SK-N-SH (cell line): ENCODE measurements around the gene CFAP57. TPM values are rescaled to one million over a fixed set of nuclear protein-coding genes. Genes with fewer than 3 reads are reported as not detected.

Experiments used
- CTCF ChIA-PET: fragments of 300-600, 350-600 bp; formaldehyde crosslinking; extraction: SDS; loops from one replicate; lab custom pipeline; 2021; lab: Yijun Ruan, JAX
- POLR2A ChIA-PET: fragments of 350-600 bp; sonication (Branson Sonifier 250); formaldehyde crosslinking; extraction: SDS; loops from one replicate; lab custom pipeline; 2020; ENCODE audit warnings: antibody characterized with exemption, inconsistent platforms; lab: Yijun Ruan, JAX
- DNase-seq: peaks from one replicate; pipeline ENCODE4 v3.0.0; 2012
- H2AFZ ChIP-seq: fragments of 200-600 bp; sonication (generic); 2 replicates; pipeline ENCODE4 v1.8.1; 2016; ENCODE audit warnings: antibody characterized with exemption, mild to moderate bottlenecking, low read depth
- H3F3A ChIP-seq: fragments of 200-600 bp; sonication (generic); replicated peaks from 2 replicates; pipeline ENCODE3; 2016; ENCODE audit warnings: antibody characterized with exemption, mild to moderate bottlenecking; ENCODE audit not compliant: insufficient read depth
- H3K27ac ChIP-seq, 2 experiments: fragments of 200-500 bp in 1 of 2; fragments of 200-600 bp in 1 of 2; sonication (Bioruptor generic) in 1 of 2; sonication (generic), shearing (Covaris generic) in 1 of 2; 2 replicates each; pipeline versions ENCODE4 v1.5.1 to v1.6.1; 2014 to 2016; ENCODE audit warnings: low read depth in 2 of 2, inconsistent platforms in 1 of 2, low read length in 1 of 2, mild to moderate bottlenecking in 1 of 2, mixed read lengths in 1 of 2
- H3K27me3 ChIP-seq: fragments of 200-600 bp; sonication (generic), shearing (Covaris generic); 2 replicates; pipeline ENCODE4 v1.6.1; 2016; ENCODE audit warnings: mixed run types; ENCODE audit not compliant: insufficient read depth
- H3K36me3 ChIP-seq, 2 experiments: fragments of 200-500 bp in 1 of 2; fragments of 200-600 bp in 1 of 2; sonication (Bioruptor generic) in 1 of 2; sonication (generic) in 1 of 2; replicated peaks in 1 of 2; 2 replicates each; pipeline versions ENCODE3 to v1.5.1; 2014 to 2016; ENCODE audit warnings: low read length in 1 of 2, mild to moderate bottlenecking in 1 of 2; ENCODE audit not compliant: insufficient read depth in 2 of 2, control insufficient read depth in 1 of 2
- H3K4me1 ChIP-seq, 2 experiments: fragments of 200-500 bp in 1 of 2; fragments of 200-600 bp in 1 of 2; sonication (Bioruptor generic) in 1 of 2; sonication (generic), shearing (Covaris generic) in 1 of 2; 2 replicates each; pipeline versions ENCODE4 v1.5.1 to v1.6.1; 2014 to 2016; ENCODE audit warnings: low read depth in 1 of 2, low read length in 1 of 2, mixed run types in 1 of 2; ENCODE audit not compliant: insufficient read depth in 2 of 2, control insufficient read depth in 1 of 2
- H3K4me2 ChIP-seq: fragments of 200-600 bp; sonication (generic), shearing (Covaris generic); 2 replicates; pipeline ENCODE4 v1.6.1; 2017; ENCODE audit warnings: mixed run types
- H3K4me3 ChIP-seq, 2 experiments: fragments of 200-500 bp in 1 of 2; fragments of 200-600 bp in 1 of 2; sonication (Bioruptor generic) in 1 of 2; sonication (generic), shearing (Covaris generic) in 1 of 2; 2 replicates each; pipeline versions ENCODE4 v1.5.1 to v1.8.1; 2014 to 2016; ENCODE audit warnings: low read depth in 2 of 2, inconsistent platforms in 1 of 2, low read length in 1 of 2, mild to moderate bottlenecking in 1 of 2, mixed read lengths in 1 of 2, moderate library complexity in 1 of 2
- H3K79me2 ChIP-seq: fragments of 200-600 bp; sonication (generic); 2 replicates; pipeline ENCODE4 v1.8.1; 2017; ENCODE audit warnings: mild to moderate bottlenecking; ENCODE audit not compliant: insufficient read depth
- H3K9ac ChIP-seq: fragments of 200-600 bp; sonication (generic); 2 replicates; pipeline ENCODE4 v1.6.1; 2017; ENCODE audit warnings: mixed run types
- H3K9me2 ChIP-seq: fragments of 200-600 bp; sonication (generic); 2 replicates; pipeline ENCODE4 v1.6.1; 2017; ENCODE audit warnings: mixed run types
- H3K9me3 ChIP-seq: fragments of 200-600 bp; sonication (generic); 2 replicates; pipeline ENCODE4 v1.6.1; 2017; ENCODE audit warnings: mixed run types, mild to moderate bottlenecking, moderate library complexity
- H4K20me1 ChIP-seq: fragments of 200-600 bp; sonication (generic); 2 replicates; pipeline ENCODE4 v1.6.1; 2017; ENCODE audit warnings: mild to moderate bottlenecking, mixed run types; ENCODE audit not compliant: insufficient read depth
- CHD2 ChIP-seq: fragments of 150-350 bp; IDR thresholded peaks from 2 replicates; pipeline ENCODE4 v1.6.1; 2018; ENCODE audit warnings: low read length; ENCODE audit not compliant: partially characterized antibody
- ELF1 ChIP-seq: IDR thresholded peaks from 2 replicates; pipeline ENCODE4 v1.4.0; 2012
- EZH2phosphoT487 ChIP-seq: fragments of 200-600 bp; sonication (generic); IDR thresholded peaks from 2 replicates; pipeline ENCODE4 v1.6.1; 2017; ENCODE audit warnings: low read depth, mixed run types, mild to moderate bottlenecking, antibody characterized with exemption, moderate library complexity, borderline replicate concordance
- FOXJ3 ChIP-seq: sonication (generic); formaldehyde crosslinking; IDR thresholded peaks from 2 replicates; pipeline ENCODE4 v1.5.1; 2020; ENCODE audit warnings: mild to moderate bottlenecking, missing genetic modification reagents
- GATA2 ChIP-seq: sonication (generic); formaldehyde crosslinking; IDR thresholded peaks from 2 replicates; pipeline ENCODE4 v1.5.0; 2020; ENCODE audit warnings: mild to moderate bottlenecking, missing genetic modification reagents
- JUND ChIP-seq: IDR thresholded peaks from 2 replicates; pipeline ENCODE4 v1.4.0; 2012
- MEF2A ChIP-seq: IDR thresholded peaks from 2 replicates; pipeline ENCODE4 v1.4.0; 2012; ENCODE audit warnings: low read depth, borderline replicate concordance
- NFIC ChIP-seq: IDR thresholded peaks from 2 replicates; pipeline ENCODE4 v1.4.0; 2012; ENCODE audit warnings: borderline replicate concordance
- POLR2AphosphoS5 ChIP-seq: IDR thresholded peaks from 2 replicates; pipeline ENCODE4 v1.6.1; 2012; ENCODE audit warnings: low read depth, low read length
- RCOR1 ChIP-seq: fragments of 150-350 bp; IDR thresholded peaks from 2 replicates; pipeline ENCODE4 v1.6.1; 2017; ENCODE audit warnings: antibody characterized with exemption, low read length
- RFX5 ChIP-seq: IDR thresholded peaks from 2 replicates; pipeline ENCODE4 v1.6.1; 2012; ENCODE audit warnings: mild to moderate bottlenecking, improper control_type of control experiment, low read length
- SMC3 ChIP-seq: IDR thresholded peaks from 2 replicates; pipeline ENCODE4 v1.6.1; 2012; ENCODE audit warnings: low read depth, low read length, improper control_type of control experiment
- TCF12 ChIP-seq: IDR thresholded peaks from 2 replicates; pipeline ENCODE4 v1.4.0; 2012
- TEAD4 ChIP-seq: IDR thresholded peaks from 2 replicates; pipeline ENCODE4 v1.4.0; 2012; ENCODE audit warnings: mild to moderate bottlenecking, borderline replicate concordance; ENCODE audit not compliant: insufficient read depth
- YY1 ChIP-seq: IDR thresholded peaks from 2 replicates; pipeline ENCODE4 v1.4.0; 2012; ENCODE audit warnings: low read depth, mild to moderate bottlenecking
- WGBS: methylation state at CpG from one replicate; pipeline ENCODE4 v1.1.6; 2017; ENCODE audit warnings: low lambda C conversion rate; 5-methylcytosine and 5-hydroxymethylcytosine counted together
- polyA plus RNA-seq, 3 experiments: library from polyadenylated mRNA; depleted of rRNA; stranded (reverse); fragments of >200 nt; gene quantifications; 2 replicates each; pipeline ENCODE4 v1.2.3, GENCODE V29; 2012
- TF ChIP-seq, protein P1 (sequence below): fragments of 150-350 bp; IDR thresholded peaks from 2 replicates; pipeline ENCODE4 v1.6.1; 2017; ENCODE audit warnings: antibody characterized with exemption, low read length, low read depth, borderline replicate concordance
- TF ChIP-seq, protein P2 (sequence below): IDR thresholded peaks from 2 replicates; pipeline ENCODE4 v1.4.0; 2012; ENCODE audit warnings: low read depth
- TF ChIP-seq, protein P3 (sequence below): IDR thresholded peaks from 2 replicates; pipeline ENCODE4 v1.6.1; 2012; ENCODE audit warnings: mild to moderate bottlenecking, low read depth, low read length, moderate library complexity
- TF ChIP-seq, protein P4 (sequence below): IDR thresholded peaks from 2 replicates; pipeline ENCODE4; 2012
- TF ChIP-seq, protein P5 (sequence below): IDR thresholded peaks from 2 replicates; pipeline ENCODE4 v1.4.0; 2012; ENCODE audit warnings: low read depth, borderline replicate concordance
- TF ChIP-seq, protein P6 (sequence below): fragments of 200-600 bp; sonication (generic); IDR thresholded peaks from 2 replicates; pipeline ENCODE4 v1.6.1; 2017; ENCODE audit warnings: antibody characterized with exemption, mild to moderate bottlenecking, moderate library complexity

CFAP57 gene
- polyA plus RNA-seq, 1 of the 3 experiments (the other 2 are of a cell fraction): 0.36 TPM

DNA sequence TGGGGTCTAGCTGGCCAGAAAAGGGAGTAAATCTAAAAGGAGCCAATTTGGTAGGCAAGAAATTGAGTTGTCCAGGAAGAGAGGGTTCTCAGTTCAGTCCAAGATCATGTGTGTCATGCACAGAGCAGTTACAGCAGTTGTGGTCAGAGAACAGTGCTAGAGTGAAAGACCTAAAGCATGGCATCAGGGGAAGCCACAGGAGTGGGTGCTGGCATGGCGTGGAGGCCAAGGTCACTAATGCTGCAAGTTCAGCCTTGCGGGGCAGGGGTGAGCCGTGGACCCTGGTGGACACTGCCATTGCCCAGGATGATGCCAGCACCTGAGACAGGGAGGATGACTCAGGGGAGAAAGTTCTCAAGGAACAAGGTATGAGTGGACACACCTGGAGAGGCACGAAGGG lies 81.0 kb downstream of the CFAP57 start:
- TF ChIP-seq, protein P1, sequence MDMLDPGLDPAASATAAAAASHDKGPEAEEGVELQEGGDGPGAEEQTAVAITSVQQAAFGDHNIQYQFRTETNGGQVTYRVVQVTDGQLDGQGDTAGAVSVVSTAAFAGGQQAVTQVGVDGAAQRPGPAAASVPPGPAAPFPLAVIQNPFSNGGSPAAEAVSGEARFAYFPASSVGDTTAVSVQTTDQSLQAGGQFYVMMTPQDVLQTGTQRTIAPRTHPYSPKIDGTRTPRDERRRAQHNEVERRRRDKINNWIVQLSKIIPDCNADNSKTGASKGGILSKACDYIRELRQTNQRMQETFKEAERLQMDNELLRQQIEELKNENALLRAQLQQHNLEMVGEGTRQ: no peak
- no peak for TF ChIP-seq RFX5
- TF ChIP-seq, protein P2, sequence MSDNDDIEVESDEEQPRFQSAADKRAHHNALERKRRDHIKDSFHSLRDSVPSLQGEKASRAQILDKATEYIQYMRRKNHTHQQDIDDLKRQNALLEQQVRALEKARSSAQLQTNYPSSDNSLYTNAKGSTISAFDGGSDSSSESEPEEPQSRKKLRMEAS: no peak
- no peak for TF ChIP-seq JUND
- no peak for TF ChIP-seq FOXJ3 (CRISPR knock-in tag)
- Histone ChIP-seq H3K9me3 (no peaks in the 10 kb centered on the region), H2AFZ (no peak overlapping the region), H4K20me1 (no peaks in the 10 kb centered on the region), H3K4me1 (no peaks in the 10 kb centered on the region), H3K27me3 (peaks cover 24% of the 10 kb centered on the region; the same call in 1 of the 2 replicates), H3K27ac (no peak overlapping the region), H3K36me3 (no peaks in the 10 kb centered on the region), H3K4me3 (no peak overlapping the region), H3K4me2 (no peak overlapping the region), H3F3A (no peaks in the 10 kb centered on the region), H3K9me2 (no peaks in the 10 kb centered on the region), H3K79me2 (no peaks in the 10 kb centered on the region), H3K9ac (no peak overlapping the region)
- POLR2A ChIA-PET: no interaction called here
- DNase-seq: no peak
- CTCF ChIA-PET: no interaction called here
- 41% methylated on average over 4 of the region's 4 CpGs for WGBS

DNA sequence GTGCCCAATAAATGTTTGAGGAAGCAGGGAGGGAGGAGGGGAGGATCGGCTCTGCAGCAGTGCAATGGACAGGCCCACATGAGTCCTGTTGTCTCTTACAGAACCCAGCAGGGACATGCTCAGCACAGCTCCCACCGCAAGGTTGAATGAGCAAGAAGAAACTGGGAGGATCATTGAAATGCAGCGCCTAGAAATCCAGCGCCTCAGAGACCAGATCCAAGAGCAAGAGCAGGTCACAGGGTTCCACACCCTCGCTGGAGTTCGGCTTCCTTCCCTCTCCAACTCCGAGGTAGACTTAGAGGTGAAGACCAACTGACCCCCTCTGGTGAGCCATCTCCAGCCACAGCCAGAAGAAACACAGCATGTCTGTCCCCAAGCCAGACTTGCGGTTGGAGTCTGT lies 81.7 kb downstream of the CFAP57 start:
- H3K4me2 ChIP-seq: no peak overlapping the region
- H3K36me3 ChIP-seq: no peaks in the 10 kb centered on the region
- H3F3A ChIP-seq: no peaks in the 10 kb centered on the region
- TF ChIP-seq, protein P3, sequence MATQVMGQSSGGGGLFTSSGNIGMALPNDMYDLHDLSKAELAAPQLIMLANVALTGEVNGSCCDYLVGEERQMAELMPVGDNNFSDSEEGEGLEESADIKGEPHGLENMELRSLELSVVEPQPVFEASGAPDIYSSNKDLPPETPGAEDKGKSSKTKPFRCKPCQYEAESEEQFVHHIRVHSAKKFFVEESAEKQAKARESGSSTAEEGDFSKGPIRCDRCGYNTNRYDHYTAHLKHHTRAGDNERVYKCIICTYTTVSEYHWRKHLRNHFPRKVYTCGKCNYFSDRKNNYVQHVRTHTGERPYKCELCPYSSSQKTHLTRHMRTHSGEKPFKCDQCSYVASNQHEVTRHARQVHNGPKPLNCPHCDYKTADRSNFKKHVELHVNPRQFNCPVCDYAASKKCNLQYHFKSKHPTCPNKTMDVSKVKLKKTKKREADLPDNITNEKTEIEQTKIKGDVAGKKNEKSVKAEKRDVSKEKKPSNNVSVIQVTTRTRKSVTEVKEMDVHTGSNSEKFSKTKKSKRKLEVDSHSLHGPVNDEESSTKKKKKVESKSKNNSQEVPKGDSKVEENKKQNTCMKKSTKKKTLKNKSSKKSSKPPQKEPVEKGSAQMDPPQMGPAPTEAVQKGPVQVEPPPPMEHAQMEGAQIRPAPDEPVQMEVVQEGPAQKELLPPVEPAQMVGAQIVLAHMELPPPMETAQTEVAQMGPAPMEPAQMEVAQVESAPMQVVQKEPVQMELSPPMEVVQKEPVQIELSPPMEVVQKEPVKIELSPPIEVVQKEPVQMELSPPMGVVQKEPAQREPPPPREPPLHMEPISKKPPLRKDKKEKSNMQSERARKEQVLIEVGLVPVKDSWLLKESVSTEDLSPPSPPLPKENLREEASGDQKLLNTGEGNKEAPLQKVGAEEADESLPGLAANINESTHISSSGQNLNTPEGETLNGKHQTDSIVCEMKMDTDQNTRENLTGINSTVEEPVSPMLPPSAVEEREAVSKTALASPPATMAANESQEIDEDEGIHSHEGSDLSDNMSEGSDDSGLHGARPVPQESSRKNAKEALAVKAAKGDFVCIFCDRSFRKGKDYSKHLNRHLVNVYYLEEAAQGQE: no peak
- TF ChIP-seq, protein P4, sequence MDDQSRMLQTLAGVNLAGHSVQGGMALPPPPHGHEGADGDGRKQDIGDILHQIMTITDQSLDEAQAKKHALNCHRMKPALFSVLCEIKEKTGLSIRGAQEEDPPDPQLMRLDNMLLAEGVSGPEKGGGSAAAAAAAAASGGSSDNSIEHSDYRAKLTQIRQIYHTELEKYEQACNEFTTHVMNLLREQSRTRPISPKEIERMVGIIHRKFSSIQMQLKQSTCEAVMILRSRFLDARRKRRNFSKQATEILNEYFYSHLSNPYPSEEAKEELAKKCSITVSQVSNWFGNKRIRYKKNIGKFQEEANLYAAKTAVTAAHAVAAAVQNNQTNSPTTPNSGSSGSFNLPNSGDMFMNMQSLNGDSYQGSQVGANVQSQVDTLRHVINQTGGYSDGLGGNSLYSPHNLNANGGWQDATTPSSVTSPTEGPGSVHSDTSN: no peak
- TF ChIP-seq RCOR1 (no peak), ELF1 (no peak), RFX5 (no peak), YY1 (no peak), NFIC (no peak), FOXJ3 (CRISPR knock-in tag) (no peak), MEF2A (no peak), CHD2 (no peak), GATA2 (CRISPR knock-in tag) (no peak), EZH2phosphoT487 (no peak), SMC3 (no peak), TCF12 (no peak), TEAD4 (no peak), POLR2AphosphoS5 (no peak)
- TF ChIP-seq, protein P5, sequence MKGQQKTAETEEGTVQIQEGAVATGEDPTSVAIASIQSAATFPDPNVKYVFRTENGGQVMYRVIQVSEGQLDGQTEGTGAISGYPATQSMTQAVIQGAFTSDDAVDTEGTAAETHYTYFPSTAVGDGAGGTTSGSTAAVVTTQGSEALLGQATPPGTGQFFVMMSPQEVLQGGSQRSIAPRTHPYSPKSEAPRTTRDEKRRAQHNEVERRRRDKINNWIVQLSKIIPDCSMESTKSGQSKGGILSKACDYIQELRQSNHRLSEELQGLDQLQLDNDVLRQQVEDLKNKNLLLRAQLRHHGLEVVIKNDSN: no peak
- TF ChIP-seq, protein P6, sequence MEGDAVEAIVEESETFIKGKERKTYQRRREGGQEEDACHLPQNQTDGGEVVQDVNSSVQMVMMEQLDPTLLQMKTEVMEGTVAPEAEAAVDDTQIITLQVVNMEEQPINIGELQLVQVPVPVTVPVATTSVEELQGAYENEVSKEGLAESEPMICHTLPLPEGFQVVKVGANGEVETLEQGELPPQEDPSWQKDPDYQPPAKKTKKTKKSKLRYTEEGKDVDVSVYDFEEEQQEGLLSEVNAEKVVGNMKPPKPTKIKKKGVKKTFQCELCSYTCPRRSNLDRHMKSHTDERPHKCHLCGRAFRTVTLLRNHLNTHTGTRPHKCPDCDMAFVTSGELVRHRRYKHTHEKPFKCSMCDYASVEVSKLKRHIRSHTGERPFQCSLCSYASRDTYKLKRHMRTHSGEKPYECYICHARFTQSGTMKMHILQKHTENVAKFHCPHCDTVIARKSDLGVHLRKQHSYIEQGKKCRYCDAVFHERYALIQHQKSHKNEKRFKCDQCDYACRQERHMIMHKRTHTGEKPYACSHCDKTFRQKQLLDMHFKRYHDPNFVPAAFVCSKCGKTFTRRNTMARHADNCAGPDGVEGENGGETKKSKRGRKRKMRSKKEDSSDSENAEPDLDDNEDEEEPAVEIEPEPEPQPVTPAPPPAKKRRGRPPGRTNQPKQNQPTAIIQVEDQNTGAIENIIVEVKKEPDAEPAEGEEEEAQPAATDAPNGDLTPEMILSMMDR: no peak
- no peak overlapping the region for H2AFZ ChIP-seq
- H3K9me3 ChIP-seq: no peaks in the 10 kb centered on the region
- no peaks in the 10 kb centered on the region for H3K79me2 ChIP-seq
- no peaks in the 10 kb centered on the region for H4K20me1 ChIP-seq
- WGBS: 4% methylated on average over 5 of the region's 8 CpGs
- H3K9me2 ChIP-seq: no peaks in the 10 kb centered on the region
- H3K27me3 ChIP-seq: peaks cover 24% of the 10 kb centered on the region; the same call in 1 of the 2 replicates
- H3K4me3 ChIP-seq: no peak overlapping the region
- DNase-seq: no peak
- ChIA-PET CTCF (no interaction called here), POLR2A (no interaction called here)
- H3K9ac ChIP-seq: no peak overlapping the region
- H3K27ac ChIP-seq: no peak overlapping the region
- H3K4me1 ChIP-seq: no peaks in the 10 kb centered on the region
